K562 (cell line): Measurements from ENCODE around the gene BOD1L1. TPM values are rescaled to one million over a fixed set of nuclear protein-coding genes. Genes with fewer than 3 reads are reported as not detected.

Experiments
- ATAC-seq: fragments of 200-7000 bp; cut with Tn5 transposase; 3 replicates; pipeline ENCODE4 v1.9.1; 2020; ENCODE audit warnings: moderate library complexity
- BruUV-seq: library from RNA; stranded (reverse); fragments of 400-500 nt; replicated peaks from 2 replicates; lab custom pipeline; 2021; lab: Mats Ljungman, UMichigan
- CTCF ChIA-PET: fragments of 300-600 bp; formaldehyde crosslinking; extraction: SDS; loops from one replicate; lab custom pipeline; 2021; ENCODE audit warnings: low intra/inter-chr PET ratio; lab: Yijun Ruan, JAX
- POLR2A ChIA-PET: fragments of 300-600, 350-650 bp; sonication (Branson Sonifier 250); formaldehyde crosslinking; extraction: SDS; loops from one replicate; lab custom pipeline; 2021; ENCODE audit warnings: antibody characterized with exemption, inconsistent platforms; lab: Yijun Ruan, JAX
- DNase-seq, 4 experiments: peaks; one replicate each; pipeline versions ENCODE4 v3.0.0 to v3.0.0-alpha.2; 2011 to 2018; ENCODE audit warnings: low spot score in 3 of 4, mixed read lengths in 3 of 4; ENCODE audit errors: extremely low read depth in 1 of 4
- FAIRE-seq: peaks from 2 replicates; lab custom pipeline; 2011; peaks lifted over from hg19 to GRCh38; lab: Jason Lieb, UNC
- H2AFZ ChIP-seq: 2 replicates; pipeline ENCODE4 v1.6.0; 2011; ENCODE audit warnings: low read depth, low read length, control low read depth, inconsistent platforms
- H3K27ac ChIP-seq: fragments of 200-600 bp; 3 replicates; pipeline ENCODE4 v1.8.0; 2011; ENCODE audit warnings: low read depth, mild to moderate bottlenecking, control low read depth, inconsistent platforms, low read length, moderate library complexity, mixed read lengths; ENCODE audit errors: extremely low read depth
- H3K27me3 ChIP-seq, 2 experiments: fragments of 300-600 bp in 1 of 2; 2 replicates in 1 of 2; 3 replicates in 1 of 2; pipeline versions ENCODE4 v1.6.0 to v1.8.0; 2011; ENCODE audit warnings: inconsistent platforms in 2 of 2, low read length in 2 of 2, mild to moderate bottlenecking in 1 of 2, mixed read lengths in 1 of 2, moderate library complexity in 1 of 2; ENCODE audit not compliant: control insufficient read depth in 2 of 2, insufficient read depth in 2 of 2
- H3K36me3 ChIP-seq: fragments of 300-600 bp; 3 replicates; pipeline ENCODE4 v1.8.0; 2011; ENCODE audit warnings: mild to moderate bottlenecking, low read length, inconsistent platforms; ENCODE audit not compliant: control insufficient read depth, insufficient read depth
- H3K4me1 ChIP-seq, 2 experiments: fragments of 200-600 bp in 1 of 2; replicated peaks in 1 of 2; 2 replicates in 1 of 2; 3 replicates in 1 of 2; pipeline versions ENCODE4 v1.5.1 to v1.8.0; 2011; ENCODE audit warnings: inconsistent platforms in 2 of 2, low read length in 2 of 2, mild to moderate bottlenecking in 1 of 2, mixed read lengths in 1 of 2, moderate library complexity in 1 of 2; ENCODE audit not compliant: control insufficient read depth in 2 of 2, insufficient read depth in 2 of 2
- H3K4me2 ChIP-seq: 2 replicates; pipeline ENCODE4 v1.6.1; 2011; ENCODE audit warnings: low read length, control low read depth, inconsistent platforms, mixed read lengths; ENCODE audit not compliant: insufficient read depth
- H3K4me3 ChIP-seq: fragments of 200-600 bp; sonication (generic), shearing (Covaris generic); 2 replicates; pipeline ENCODE4 v1.5.1; 2016; ENCODE audit warnings: control low read depth, inconsistent platforms
- H3K79me2 ChIP-seq: fragments of 200-600 bp; 3 replicates; pipeline ENCODE4 v1.8.0; 2011; ENCODE audit warnings: low read length, inconsistent platforms; ENCODE audit not compliant: control insufficient read depth, insufficient read depth
- H3K9ac ChIP-seq, 2 experiments: 2 replicates each; pipeline versions ENCODE4 v1.6.0 to v1.6.1; 2011; ENCODE audit warnings: low read depth in 2 of 2, low read length in 2 of 2, control low read depth in 1 of 2, inconsistent platforms in 1 of 2, mild to moderate bottlenecking in 1 of 2, mixed read lengths in 1 of 2; ENCODE audit not compliant: insufficient read depth in 1 of 2
- H3K9me1 ChIP-seq: one replicate; pipeline ENCODE4 v1.6.0; 2011; ENCODE audit warnings: inconsistent platforms, mild to moderate bottlenecking, low read length, moderate library complexity; ENCODE audit not compliant: control insufficient read depth, insufficient read depth
- H3K9me3 ChIP-seq: replicated peaks from 2 replicates; pipeline ENCODE4 v1.5.1; 2011; ENCODE audit warnings: low read depth, low read length, inconsistent platforms; ENCODE audit not compliant: control insufficient read depth, insufficient read depth
- H4K20me1 ChIP-seq: replicated peaks from 2 replicates; pipeline ENCODE4 v1.6.1; 2011; ENCODE audit warnings: low read length, inconsistent platforms, mixed read lengths; ENCODE audit not compliant: control insufficient read depth, insufficient read depth
- BACH1 ChIP-seq: fragments of 200-800 bp; sonication (Bioruptor generic); IDR thresholded peaks from 2 replicates; pipeline ENCODE4 v1.6.1; 2016; ENCODE audit warnings: missing genetic modification characterization, missing compliant biosample characterization
- FIP1L1 ChIP-seq: fragments of 200-400 bp; formaldehyde crosslinking; IDR thresholded peaks from 2 replicates; pipeline ENCODE4 v1.6.1; 2018; ENCODE audit warnings: mild to moderate bottlenecking, low read depth, low read length; ENCODE audit not compliant: poor library complexity, severe bottlenecking
- YY1 ChIP-seq, 3 experiments: IDR thresholded peaks; 2 replicates each; pipeline ENCODE4 v1.6.1; 2011; ENCODE audit warnings: low read length in 2 of 3, mild to moderate bottlenecking in 2 of 3, moderate library complexity in 2 of 3, borderline replicate concordance in 1 of 3, control low read depth in 1 of 3, low read depth in 1 of 3; ENCODE audit not compliant: insufficient read depth in 3 of 3, insufficient replicate concordance in 2 of 3, control insufficient read depth in 1 of 3, insufficient read length in 1 of 3; ENCODE audit errors: extremely low read depth in 1 of 3
- ZNF212 ChIP-seq: fragments of 450-650 bp; formaldehyde crosslinking; IDR thresholded peaks from 2 replicates; pipeline ENCODE4 v1.4.0; 2020; ENCODE audit warnings: mild to moderate bottlenecking
- WGBS: fragments of 100-300 bp; shearing (Covaris generic); methylation state at CpG from one replicate; pipeline ENCODE4 v1.1.6; 2016; ENCODE audit warnings: low coverage, mixed read lengths; ENCODE audit not compliant: insufficient coverage; ENCODE audit errors: missing lambda C conversion rate; 5-methylcytosine and 5-hydroxymethylcytosine counted together
- in situ Hi-C: fragments of 300-500 bp; cut with MboI; formaldehyde crosslinking; loops from 4 replicates; pipeline ENCODE4 v1.15.0; 2018; ENCODE audit warnings: inconsistent platforms, mixed read lengths
- intact Hi-C: fragments of 100-400 bp; cut with micrococcal nuclease; formaldehyde crosslinking; loops from 2 replicates; pipeline ENCODE4 v1.14.2; 2022
- polyA plus RNA-seq, 8 experiments: library from polyadenylated mRNA; depleted of rRNA in 4 of 8; stranded (reverse) in 5 of 8; unstranded in 3 of 8; fragments of >200 nt; fragmentation: Nextera tagmentation in 2 of 8; fragmentation: Illumina TruSeq in 1 of 8; extraction: Ambion mirVana in 2 of 8; extraction: Trizol in 1 of 8; gene quantifications; 2 replicates each; pipeline versions ENCODE4 v1.2.1 to v1.2.3, GENCODE V29; 2011 to 2014; ENCODE audit warnings: inconsistent platforms in 1 of 8, missing spikeins in 1 of 8
- total RNA-seq, 7 experiments: library from RNA; depleted of rRNA in 6 of 7; stranded (reverse); fragments of >200 nt in 6 of 7; fragmentation: Illumina TruSeq in 2 of 7; extraction: Trizol in 2 of 7; gene quantifications; 2 replicates each; pipeline versions ENCODE4 v1.2.1 to v1.2.3, GENCODE V29; 2011 to 2021; ENCODE audit warnings: low replicate concordance in 1 of 7

BOD1L1 gene
- total and polyA plus RNA-seq, 9 of the 15 experiments (the other 6 are each of a cell fraction or from before 2014, with no cell fraction given), result 4.8 to 23.2 (median 17.7) TPM

DNA sequence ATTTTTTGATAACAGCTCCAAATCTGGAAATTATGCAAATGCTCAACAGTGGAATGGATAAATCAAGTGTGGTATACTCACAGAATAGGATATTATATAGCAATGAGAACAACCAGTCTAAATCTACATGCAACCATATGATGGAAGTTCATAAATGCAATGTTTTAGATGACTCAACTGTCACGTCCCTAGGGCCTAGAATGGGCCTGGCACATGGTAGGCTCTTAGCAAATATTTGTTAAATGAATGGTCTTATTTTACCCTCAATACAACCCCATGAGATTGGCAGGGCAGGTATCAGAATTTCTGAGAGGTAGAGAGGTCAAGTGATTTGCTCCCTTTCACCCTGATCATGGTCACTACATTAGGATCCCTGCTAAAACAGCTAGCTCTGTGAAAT, 68.6 kb downstream of the BOD1L1 start (continued):
- no peak for TF ChIP-seq ZNF212 (CRISPR knock-in tag)
- no peak for TF ChIP-seq FIP1L1

DNA sequence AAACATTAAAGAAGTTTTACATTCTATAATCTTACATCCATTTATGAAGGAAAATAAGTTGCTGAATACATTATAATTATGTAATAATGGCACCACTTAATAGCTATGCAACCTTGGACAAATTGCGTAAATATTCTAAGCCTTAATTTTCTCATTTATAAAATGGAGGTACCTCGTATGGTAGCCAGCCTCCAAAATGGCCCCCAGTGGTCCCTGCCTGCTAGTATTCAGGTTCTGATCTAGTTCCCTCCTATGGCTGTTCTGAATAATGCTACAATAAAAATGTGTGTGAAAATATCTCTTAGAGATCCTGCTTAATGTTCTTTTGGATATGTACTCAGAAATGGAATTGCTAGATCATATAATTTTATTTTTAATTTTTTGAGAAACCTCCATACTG, 72.2 kb downstream of the BOD1L1 start:
- TF ChIP-seq BACH1 (tag) (no peak), YY1 (IDR thresholded peaks at IDR 0.05; ENCODE audit: borderline replicate concordance in 1 of 3, control insufficient read depth in 1 of 3, extremely low read depth in 1 of 3, insufficient read depth in 3 of 3, insufficient read length in 1 of 3, insufficient replicate concordance in 2 of 3, low read depth in 1 of 3, low read length in 2 of 3) (peak in 1 of 3 experiments; percentile 81)
- TF ChIP-seq, all 486 proteins: peak for 1
- no TSS peak for BruUV-seq
- no peak for DNase-seq
- ChIA-PET POLR2A (interaction anchor here (0.6 kb wide), 1 partner anchor 30 kb away, joined by 3 read pairs; no protein-coding TSS in a partner anchor), CTCF (no interaction called here)
- intact Hi-C loops, result no loop called here
- no peaks in the 10 kb centered on the region for H3K27me3 ChIP-seq
- H3K9me3 ChIP-seq, result no peaks in the 10 kb centered on the region
- no peak for FAIRE-seq
- H3K4me1 ChIP-seq, result no peaks in the 10 kb centered on the region
- in situ Hi-C loops, result loop anchor here (10.0 kb wide), 1 partner anchor 821 kb away; no protein-coding TSS in a partner anchor
- no peaks in the 10 kb centered on the region for H3K9me1 ChIP-seq
- H4K20me1 ChIP-seq, result no peaks in the 10 kb centered on the region
- no peaks in the 10 kb centered on the region for H3K36me3 ChIP-seq
- WGBS, result 3% methylated on average over 2 of the region's 2 CpGs
- H2AFZ ChIP-seq, result no peak overlapping the region
- no peak overlapping the region for H3K27ac ChIP-seq
- H3K4me2 ChIP-seq, result no peak overlapping the region
- H3K4me3 ChIP-seq, result no peak overlapping the region
- no peak for ATAC-seq
- H3K9ac ChIP-seq, result no peak overlapping the region
- H3K79me2 ChIP-seq, result no peaks in the 10 kb centered on the region
